LNCaP clone FGC (cell line): ENCODE data around the gene GTF2I.
"Not testable (repeated sequence)": the region's sequence is repeated elsewhere in the genome, so short reads cannot be mapped to it uniquely, and the experiment has no call there.

Experiments used
- DNase-seq: peaks from one replicate; pipeline ENCODE4 v3.0.0-alpha.2; 2011; ENCODE audit warnings: low read depth
- H3K4me3 ChIP-seq: 2 replicates; pipeline ENCODE4 v1.5.1; 2011; ENCODE audit warnings: mild to moderate bottlenecking, low read depth, low read length, control low read depth
- TF ChIP-seq, protein P1 (sequence below): IDR thresholded peaks from 2 replicates; pipeline ENCODE4 v1.5.1; 2012; ENCODE audit warnings: mild to moderate bottlenecking; ENCODE audit not compliant: control insufficient read depth, insufficient read depth; ENCODE audit errors: extremely low read depth

The GTF2I gene

DNA sequence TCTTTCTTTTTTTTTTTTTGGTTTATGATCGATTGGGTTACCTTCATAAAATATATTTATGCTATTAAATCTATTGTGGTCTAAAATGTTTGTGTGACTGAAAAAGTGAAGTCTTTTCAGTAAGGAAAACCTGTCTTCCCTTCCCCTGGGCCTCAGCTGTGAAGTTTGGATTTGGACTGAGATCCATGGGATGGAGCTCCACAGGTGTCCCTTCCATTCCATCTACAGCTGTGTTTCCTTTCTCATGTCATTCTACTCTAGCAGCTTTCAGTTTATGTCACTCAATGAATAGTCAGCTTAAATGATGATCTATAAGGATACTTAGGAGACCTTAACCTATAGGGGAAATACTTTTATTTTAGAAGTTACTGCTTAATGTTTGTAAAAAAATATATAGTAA, 68.3 kb downstream of the GTF2I start:
- DNase-seq = no peak
- TF ChIP-seq, protein P1, sequence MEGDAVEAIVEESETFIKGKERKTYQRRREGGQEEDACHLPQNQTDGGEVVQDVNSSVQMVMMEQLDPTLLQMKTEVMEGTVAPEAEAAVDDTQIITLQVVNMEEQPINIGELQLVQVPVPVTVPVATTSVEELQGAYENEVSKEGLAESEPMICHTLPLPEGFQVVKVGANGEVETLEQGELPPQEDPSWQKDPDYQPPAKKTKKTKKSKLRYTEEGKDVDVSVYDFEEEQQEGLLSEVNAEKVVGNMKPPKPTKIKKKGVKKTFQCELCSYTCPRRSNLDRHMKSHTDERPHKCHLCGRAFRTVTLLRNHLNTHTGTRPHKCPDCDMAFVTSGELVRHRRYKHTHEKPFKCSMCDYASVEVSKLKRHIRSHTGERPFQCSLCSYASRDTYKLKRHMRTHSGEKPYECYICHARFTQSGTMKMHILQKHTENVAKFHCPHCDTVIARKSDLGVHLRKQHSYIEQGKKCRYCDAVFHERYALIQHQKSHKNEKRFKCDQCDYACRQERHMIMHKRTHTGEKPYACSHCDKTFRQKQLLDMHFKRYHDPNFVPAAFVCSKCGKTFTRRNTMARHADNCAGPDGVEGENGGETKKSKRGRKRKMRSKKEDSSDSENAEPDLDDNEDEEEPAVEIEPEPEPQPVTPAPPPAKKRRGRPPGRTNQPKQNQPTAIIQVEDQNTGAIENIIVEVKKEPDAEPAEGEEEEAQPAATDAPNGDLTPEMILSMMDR = no peak
- no peak overlapping the region for H3K4me3 ChIP-seq

DNA sequence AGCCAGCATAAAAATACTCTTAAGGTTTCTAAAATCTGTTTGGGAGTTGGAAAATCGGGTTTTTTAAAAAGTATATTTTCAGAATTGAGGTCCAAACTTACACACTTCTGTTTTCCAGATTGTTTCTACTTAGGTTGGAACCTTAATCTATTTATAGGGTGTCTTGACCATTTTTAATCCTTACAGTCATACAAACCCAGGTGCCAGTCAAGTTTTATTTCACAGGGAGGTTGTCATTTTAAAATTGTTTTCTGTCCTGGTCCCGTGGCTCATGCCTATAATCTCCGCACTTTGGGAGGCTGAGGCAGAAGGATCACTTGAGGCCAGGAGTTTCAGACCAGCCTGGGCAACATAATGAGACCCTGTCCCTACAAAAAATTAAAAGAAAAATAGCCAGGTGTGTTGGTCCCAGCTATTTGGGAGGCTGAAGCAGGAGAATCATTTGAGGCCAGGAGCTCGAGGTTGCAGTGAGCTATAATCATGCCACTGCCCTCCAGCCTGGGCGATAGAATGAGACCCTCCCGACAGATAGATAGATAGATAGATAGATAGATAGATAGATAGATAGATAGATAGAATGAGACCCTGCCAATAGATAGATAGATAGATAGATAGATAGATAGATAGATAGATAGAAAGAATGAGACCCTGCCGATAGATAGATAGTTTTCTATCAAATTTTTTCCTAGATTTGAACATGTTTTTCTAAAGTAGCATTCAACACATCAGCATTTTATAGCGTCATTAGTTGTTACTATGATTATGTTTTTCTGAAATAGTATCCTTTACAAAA, 69.0 kb downstream of the GTF2I start:
- DNase-seq = no peak
- no peak overlapping the region for H3K4me3 ChIP-seq
- TF ChIP-seq, protein P1 = no peak

DNA sequence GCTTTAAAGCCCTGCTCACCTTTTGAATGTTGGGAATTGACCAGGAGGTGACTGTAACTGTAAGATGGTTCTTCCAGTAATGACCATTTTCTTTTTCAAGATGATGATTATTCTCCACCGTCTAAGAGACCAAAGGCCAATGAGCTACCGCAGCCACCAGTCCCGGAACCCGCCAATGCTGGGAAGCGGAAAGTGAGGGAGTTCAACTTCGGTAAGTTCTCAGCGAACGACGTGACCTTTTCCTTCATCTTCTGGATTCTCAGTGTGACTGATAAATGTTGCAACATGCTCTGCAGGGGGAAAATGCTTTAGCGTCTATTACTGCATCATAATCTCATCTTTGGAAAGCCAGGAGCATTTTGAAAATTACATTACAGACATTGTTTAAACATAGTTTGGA, 71.2 kb downstream of the GTF2I start:
- not testable (repeated sequence) for H3K4me3 ChIP-seq, DNase-seq

DNA sequence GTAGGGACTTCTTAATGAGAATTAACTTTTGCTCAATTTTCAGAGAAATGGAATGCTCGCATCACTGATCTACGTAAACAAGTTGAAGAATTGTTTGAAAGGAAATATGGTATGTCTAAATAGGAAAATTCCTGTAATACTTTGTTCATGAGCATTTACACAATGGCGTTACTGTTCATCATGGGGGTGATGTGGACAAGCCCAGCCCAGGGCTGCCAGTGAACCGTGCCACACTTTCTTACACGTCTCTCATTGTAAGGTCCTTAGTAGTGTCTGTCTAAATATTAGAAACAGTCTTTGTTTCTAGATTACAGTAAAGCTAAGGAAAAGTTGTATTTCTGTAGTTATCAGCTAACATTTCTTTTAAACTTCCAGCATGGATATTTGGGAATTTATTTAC, 72.7 kb downstream of the GTF2I start:
- DNase-seq, H3K4me3 ChIP-seq: not testable (repeated sequence)

DNA sequence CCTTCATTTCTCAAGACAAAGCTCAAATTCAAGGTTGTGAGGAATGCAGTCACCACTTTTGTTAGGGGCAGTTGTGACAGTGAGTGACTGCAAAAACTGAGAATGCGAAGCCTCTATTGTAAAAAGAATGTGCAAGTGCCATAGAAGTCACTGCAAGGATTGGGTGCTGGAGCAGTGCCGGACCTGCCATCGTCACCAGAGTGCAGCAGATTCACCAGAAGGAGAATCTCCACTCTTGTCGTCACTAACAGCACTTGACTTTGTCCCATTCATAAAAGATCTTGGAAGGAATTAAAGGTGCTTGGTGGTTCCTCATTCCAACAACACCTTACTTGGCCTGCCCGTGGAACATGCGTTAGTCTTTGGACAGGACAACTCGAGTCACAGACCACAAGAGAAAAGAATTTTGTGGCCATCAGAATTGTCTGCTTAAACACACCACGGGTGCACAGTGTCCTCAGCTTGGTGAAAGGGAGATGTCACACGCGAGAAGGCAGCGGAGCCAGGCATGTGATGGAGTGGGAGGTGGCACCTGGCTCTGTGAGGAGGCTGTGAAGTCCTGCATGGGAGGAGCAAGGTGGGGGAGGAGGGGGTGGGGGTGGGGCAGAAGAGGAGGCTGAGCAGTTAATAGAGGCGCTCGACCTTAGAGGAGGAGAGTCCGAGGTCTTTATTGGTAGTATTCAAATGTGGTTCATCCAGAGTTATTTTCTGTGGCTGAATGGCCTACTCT, 82.6 kb downstream of the GTF2I start:
- H3K4me3 ChIP-seq, DNase-seq: not testable (repeated sequence)

DNA sequence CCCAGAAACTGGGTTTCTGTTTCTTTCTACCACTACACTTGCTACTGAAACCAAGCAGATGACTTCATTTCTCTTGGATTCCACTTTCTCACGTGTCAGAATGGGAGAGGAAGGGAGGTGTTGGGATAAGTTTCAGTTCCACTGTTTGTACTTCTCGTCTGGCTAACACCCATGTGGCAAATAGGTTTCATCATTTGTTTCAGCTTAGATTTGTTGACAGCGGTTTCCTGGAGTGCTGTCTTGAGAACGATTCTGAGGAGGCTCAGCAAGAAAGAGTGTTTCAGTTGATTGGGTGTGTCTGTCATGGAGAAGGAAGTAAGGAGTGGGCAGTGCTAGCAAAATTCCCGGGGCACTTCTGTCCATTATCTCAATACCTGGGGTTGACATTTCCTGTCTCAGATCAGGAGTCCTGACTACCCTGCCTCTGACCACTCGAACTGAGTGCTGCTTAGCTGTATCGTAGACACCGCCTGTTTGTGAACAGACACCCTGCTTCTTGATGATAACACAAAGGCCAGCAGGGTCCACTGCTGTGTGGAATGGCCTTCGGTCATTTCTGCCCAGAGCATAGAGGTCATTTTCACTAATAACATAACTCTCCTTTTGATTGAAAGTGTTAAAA, 86.5 kb downstream of the GTF2I start:
- not testable (repeated sequence) for DNase-seq, H3K4me3 ChIP-seq

DNA sequence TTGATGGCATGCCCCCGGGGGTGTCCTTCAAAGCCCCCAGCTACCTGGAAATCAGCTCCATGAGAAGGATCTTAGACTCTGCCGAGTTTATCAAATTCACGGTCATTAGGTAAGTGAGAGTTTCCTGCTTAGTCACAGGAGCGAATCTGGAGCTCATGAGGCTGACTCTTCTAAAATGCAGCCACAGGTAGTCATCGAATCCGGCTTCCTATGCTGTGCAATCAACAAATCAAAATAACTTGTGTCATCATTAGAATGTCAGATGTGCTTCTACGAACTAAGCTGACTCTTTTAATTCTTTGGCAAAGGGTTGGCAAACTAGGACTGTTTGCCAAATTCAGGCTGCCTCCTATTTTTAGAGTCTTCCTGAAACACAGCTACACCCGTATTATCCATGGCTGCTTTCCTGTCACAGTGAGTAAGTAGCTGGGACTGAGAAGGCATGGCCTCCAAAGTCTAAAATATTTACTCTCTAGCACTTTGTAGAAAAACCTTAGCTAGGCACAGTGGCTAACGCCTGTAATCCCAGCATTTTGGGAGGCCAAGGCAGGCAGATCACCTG, 96.5 kb downstream of the GTF2I start:
- not testable (repeated sequence) for DNase-seq, H3K4me3 ChIP-seq

DNA sequence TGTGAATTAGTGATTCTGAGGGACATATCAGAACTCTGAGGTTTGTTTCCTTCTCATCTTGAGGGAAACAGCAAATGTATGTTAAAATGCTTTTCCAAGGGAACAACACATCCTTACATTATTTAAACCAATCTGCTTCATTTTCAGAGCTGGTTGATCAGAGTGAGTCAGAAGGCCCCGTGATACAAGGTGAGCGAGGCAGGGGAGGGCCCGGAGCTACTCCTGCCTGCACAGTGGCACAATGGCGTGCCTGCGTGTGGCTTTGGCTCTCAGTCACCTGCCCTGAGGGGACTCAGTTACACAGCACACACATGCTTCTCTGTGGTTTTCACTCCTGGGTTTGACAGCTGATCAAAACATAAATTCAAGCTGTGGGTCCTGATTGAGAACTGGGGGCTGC, 99.2 kb downstream of the GTF2I start:
- H3K4me3 ChIP-seq, DNase-seq: not testable (repeated sequence)

DNA sequence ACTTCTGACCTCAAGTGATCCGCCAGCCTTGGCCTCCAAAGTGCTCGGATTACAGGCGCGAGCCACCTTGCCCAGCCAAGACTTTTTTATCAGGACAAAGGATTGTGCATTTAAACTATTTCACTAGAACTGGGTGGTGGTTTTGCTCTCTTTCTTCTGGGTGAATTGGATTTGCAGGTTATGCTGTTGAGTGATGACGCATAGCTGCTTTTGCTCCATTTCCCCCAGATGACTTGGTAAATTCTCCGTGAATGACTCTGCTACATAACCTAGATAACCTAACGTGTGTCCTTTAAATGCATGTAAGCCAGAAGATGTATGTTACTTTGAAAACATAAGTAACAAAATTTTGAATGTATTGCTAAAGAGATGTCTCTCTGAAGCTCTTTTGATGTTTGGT, 100.8 kb downstream of the GTF2I start:
- DNase-seq, H3K4me3 ChIP-seq: not testable (repeated sequence)

DNA sequence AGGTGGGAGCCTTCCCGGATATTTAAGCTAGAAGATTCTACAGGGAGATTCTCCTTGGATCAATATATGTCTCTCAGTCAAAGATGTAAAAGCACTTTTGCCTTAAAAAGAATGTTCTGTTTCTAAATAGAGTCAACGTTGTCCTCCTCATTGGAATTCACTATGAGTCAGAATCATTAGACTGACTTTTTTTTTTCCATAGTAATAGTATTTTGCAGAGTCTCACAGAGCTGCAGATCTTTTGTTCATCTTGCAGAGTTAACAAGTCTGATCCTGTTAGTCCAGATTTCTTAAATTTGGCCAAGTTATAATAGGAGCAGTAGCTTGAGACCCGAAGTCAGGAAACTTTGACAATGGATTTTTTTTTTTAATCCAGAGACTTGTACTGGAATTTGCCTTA, 101.5 kb downstream of the GTF2I start:
- not testable (repeated sequence) for H3K4me3 ChIP-seq, DNase-seq

DNA sequence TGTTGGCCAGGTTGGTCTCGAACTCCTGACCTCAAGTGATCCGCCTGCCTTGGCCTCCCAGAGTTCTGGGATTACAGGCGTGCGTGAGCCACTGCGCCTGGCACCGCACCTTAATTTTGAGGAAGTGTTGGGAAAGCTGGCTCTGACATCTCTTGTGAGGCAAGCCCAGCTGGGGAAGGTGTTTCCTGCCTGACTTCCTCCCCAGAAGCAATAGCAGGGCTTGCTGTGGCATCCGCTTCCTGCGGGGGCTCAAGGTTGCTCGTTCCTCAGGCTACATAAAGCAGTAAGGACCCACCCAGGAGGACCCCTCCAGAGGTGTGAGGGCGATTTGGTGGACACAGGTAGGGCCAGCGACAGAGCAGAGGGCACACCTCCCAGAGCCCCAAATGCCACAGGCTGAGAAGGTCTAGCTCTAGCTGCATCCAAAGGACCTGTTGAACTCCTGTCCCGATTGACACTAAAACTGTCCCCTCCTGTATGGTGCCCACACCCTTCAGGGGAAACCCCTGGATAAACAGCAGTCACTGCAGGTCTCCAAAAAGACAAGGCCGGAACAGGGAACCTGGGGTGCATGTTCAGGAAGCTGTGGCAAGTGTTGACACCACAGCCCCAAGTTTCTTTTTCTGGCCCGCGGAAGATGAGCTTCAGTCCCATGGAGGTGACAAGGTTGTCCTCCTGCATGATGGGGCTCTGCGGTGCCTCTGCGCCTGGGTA, 107.8 kb downstream of the GTF2I start:
- H3K4me3 ChIP-seq, DNase-seq: not testable (repeated sequence)

DNA sequence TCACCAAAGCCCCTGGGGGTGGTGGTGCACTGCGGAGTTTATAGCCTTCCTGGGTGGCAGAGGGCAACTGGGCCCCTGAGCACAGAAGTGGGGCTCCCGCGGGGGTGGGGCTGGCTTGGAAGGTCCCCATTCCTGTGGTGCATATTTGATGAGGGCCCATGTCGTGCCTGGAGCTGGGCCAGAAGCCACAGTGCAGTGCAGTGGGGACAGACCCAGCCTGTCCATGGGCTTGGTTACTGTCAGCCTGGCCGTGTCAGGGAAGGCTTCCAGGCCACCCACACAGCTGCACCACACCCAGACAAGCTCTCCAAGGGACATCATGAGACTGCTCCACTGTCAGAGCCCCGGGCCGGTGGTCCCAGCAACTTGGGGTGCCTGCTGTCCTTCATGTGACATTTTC, 109.0 kb downstream of the GTF2I start:
- H3K4me3 ChIP-seq, DNase-seq: not testable (repeated sequence)

DNA sequence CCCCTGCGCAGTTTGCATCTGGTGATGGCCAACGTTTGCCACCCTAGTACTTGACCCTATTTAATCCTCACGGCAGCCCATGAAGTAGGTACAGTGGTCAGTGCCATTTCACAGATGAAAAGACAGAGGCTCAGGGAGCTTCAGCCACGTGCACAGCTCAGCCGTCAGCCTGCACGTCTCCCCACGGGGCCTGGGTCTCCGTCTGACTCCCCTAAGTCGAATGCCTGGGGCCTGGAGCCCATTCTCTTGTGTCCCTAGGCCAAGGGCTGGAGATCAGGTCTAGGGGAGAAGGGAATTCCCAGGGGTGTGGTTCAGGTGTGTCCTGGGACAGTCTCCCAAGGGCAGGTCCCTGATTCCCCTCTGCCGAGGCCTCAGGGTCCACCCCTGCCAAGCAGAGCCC, 109.5 kb downstream of the GTF2I start:
- not testable (repeated sequence) for H3K4me3 ChIP-seq, DNase-seq

DNA sequence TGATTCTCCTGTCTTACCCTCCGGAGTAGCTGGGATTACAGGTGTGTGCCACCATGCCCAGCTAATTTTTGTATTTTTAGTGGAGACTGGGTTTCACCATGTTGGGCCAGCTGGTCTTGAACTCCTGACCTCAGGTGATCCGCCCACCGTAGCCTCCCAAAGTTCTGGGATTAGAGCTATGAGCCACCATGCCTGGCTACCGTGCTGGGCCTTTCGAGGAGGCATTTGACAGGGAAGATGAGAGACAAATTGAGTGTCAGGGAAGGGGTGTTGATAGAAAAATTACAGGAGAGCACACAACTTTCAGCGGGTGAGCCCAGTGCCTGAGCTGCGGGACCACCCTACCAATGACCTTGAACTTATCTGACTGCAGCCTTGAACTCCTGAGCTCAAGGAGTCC, 112.5 kb downstream of the GTF2I start:
- DNase-seq = not testable (repeated sequence)

DNA sequence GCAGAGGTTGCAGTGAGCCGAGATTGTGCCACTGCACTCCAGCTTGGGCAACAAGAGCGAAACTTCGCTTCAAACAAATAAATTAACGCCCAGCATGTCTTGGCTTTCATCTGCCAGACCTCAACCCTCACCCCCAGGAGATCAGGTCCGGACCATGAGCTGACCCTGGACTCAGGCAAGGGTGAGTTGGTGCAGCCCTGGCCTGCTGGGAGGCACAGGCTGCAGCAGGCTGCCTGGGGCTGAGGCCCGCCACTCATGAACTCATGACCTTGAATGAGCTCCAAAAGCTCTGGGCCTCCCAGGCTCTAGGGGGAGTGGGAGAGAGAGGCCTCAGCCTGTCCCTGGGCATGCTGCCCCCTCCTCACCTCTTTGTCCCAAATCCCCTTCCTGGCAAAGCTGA, 114.6 kb downstream of the GTF2I start:
- DNase-seq, H3K4me3 ChIP-seq: not testable (repeated sequence)

More for the DNA sequence above, 112.5 kb downstream of the GTF2I start:
- not testable (repeated sequence) for H3K4me3 ChIP-seq
